Trophoblast cell (in vitro differentiated cells and primary cell): ENCODE data around the gene BMS1.

Source experiments
- DNase-seq, 2 donors: peaks; one replicate each; pipeline ENCODE4 v3.0.0-alpha.2; 2016
- H2AFZ ChIP-seq: 2 replicates; pipeline ENCODE4 v1.6.1; 2013; ENCODE audit warnings: low read length, moderate library complexity, mild to moderate bottlenecking; ENCODE audit not compliant: insufficient read depth, poor library complexity
- H2AK5ac ChIP-seq: 2 replicates; pipeline ENCODE4 v1.6.1; 2013; ENCODE audit warnings: mild to moderate bottlenecking, low read length
- H2BK120ac ChIP-seq: 2 replicates; pipeline ENCODE4 v1.6.1; 2013; ENCODE audit warnings: low read length, mild to moderate bottlenecking, moderate library complexity; ENCODE audit not compliant: insufficient read depth, poor library complexity
- H2BK12ac ChIP-seq: 2 replicates; pipeline ENCODE4 v1.6.1; 2013; ENCODE audit warnings: mild to moderate bottlenecking, low read length, moderate library complexity
- H2BK5ac ChIP-seq: 2 replicates; pipeline ENCODE4 v1.6.1; 2013; ENCODE audit warnings: low read length, low read depth, moderate library complexity, mild to moderate bottlenecking; ENCODE audit not compliant: poor library complexity
- H3K14ac ChIP-seq: 2 replicates; pipeline ENCODE4 v1.6.1; 2013; ENCODE audit warnings: mild to moderate bottlenecking, low read length
- H3K18ac ChIP-seq: 2 replicates; pipeline ENCODE4 v1.6.1; 2013; ENCODE audit warnings: mild to moderate bottlenecking, low read length
- H3K23ac ChIP-seq: 2 replicates; pipeline ENCODE4 v1.6.1; 2013; ENCODE audit warnings: low read length
- H3K27ac ChIP-seq: 2 replicates; pipeline ENCODE4 v1.5.1; 2013; ENCODE audit warnings: low read depth, mild to moderate bottlenecking, inconsistent platforms, low read length, moderate library complexity
- H3K27me3 ChIP-seq: 2 replicates; pipeline ENCODE4 v1.6.1; 2013; ENCODE audit warnings: inconsistent platforms, mild to moderate bottlenecking, low read length, moderate library complexity; ENCODE audit not compliant: insufficient read depth
- H3K36me3 ChIP-seq, 2 experiments: 1 replicate in 1 of 2; 2 replicates in 1 of 2; pipeline ENCODE4 v1.6.1; 2013; ENCODE audit warnings: low read length in 2 of 2, mild to moderate bottlenecking in 2 of 2, moderate library complexity in 1 of 2; ENCODE audit not compliant: insufficient read depth in 2 of 2, control insufficient read depth in 1 of 2
- H3K4ac ChIP-seq: 2 replicates; pipeline ENCODE4 v1.6.1; 2013; ENCODE audit warnings: low read depth, mild to moderate bottlenecking, low read length, moderate library complexity
- H3K4me1 ChIP-seq, 2 experiments: 1 replicate in 1 of 2; 2 replicates in 1 of 2; pipeline ENCODE4 v1.6.1; 2013; ENCODE audit warnings: low read length in 2 of 2, mild to moderate bottlenecking in 2 of 2, moderate library complexity in 1 of 2; ENCODE audit not compliant: insufficient read depth in 2 of 2, control insufficient read depth in 1 of 2
- H3K4me2 ChIP-seq: 2 replicates; pipeline ENCODE4 v1.6.1; 2013; ENCODE audit warnings: inconsistent platforms, mild to moderate bottlenecking, low read length, moderate library complexity
- H3K4me3 ChIP-seq: 2 replicates; pipeline ENCODE4 v1.5.1; 2013; ENCODE audit warnings: mild to moderate bottlenecking, low read depth, low read length, inconsistent platforms
- H3K79me1 ChIP-seq: one replicate; pipeline ENCODE4 v1.6.1; 2013; ENCODE audit warnings: low read length
- H3K79me2 ChIP-seq: 2 replicates; pipeline ENCODE4 v1.6.1; 2013; ENCODE audit warnings: low read length, mild to moderate bottlenecking; ENCODE audit not compliant: control insufficient read depth, insufficient read depth, poor library complexity
- H3K9ac ChIP-seq: 2 replicates; pipeline ENCODE4 v1.6.1; 2013; ENCODE audit warnings: mild to moderate bottlenecking, low read length
- H3K9me3 ChIP-seq: 2 replicates; pipeline ENCODE4 v1.6.1; 2013; ENCODE audit warnings: low read depth, mild to moderate bottlenecking, control low read depth, inconsistent platforms, low read length; ENCODE audit not compliant: insufficient read depth
- H4K12ac ChIP-seq: 2 replicates; pipeline ENCODE4 v1.6.1; 2013; ENCODE audit warnings: low read depth, mild to moderate bottlenecking, low read length, moderate library complexity
- H4K8ac ChIP-seq: 2 replicates; pipeline ENCODE4 v1.6.1; 2013; ENCODE audit warnings: low read depth, mild to moderate bottlenecking, low read length, moderate library complexity
- H4K91ac ChIP-seq: one replicate; pipeline ENCODE4 v1.6.1; 2013; ENCODE audit warnings: low read depth, mild to moderate bottlenecking, low read length, moderate library complexity
- WGBS: extraction: QIAGEN DNeasy Blood & Tissue Kit; methylation state at CpG from one replicate; pipeline ENCODE4 v1.1.7; 2013; ENCODE audit warnings: missing lambda C conversion rate; ENCODE audit not compliant: insufficient read length, insufficient coverage; ENCODE audit errors: extremely low coverage; 5-methylcytosine and 5-hydroxymethylcytosine counted together

BMS1 gene

DNA sequence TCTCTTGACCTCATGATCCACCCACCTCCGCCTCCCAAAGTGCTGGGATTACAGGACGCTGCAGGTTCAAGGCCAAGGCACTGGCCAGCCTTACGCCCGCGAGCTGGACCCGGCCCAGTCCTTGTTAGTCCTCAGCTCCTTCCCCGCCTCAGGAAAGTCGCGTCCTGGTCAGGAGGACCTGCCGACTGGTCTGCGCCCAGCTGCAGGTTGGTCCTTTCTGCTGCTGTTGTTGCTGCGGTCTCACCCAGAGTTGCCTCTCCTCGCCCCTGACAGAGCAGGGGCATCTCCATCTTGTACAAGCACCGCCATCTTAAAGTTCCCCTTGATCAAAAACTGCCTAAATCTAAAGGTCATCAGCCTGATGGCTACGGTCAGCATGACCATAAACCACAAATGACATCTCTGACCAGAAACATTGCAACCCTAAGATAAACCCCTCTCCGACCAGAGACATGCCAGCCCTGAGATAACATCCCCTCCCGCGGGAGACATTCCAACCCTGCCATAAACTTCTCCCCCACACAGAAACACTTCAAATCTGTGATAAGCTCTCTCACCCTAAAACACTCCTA is 13.9 kb upstream of the BMS1 start:
- H3K4me1 ChIP-seq, result no peaks in the 10 kb centered on the region
- H3K4ac ChIP-seq, result no peak overlapping the region
- H3K4me2 ChIP-seq, result no peak overlapping the region
- no peaks in the 10 kb centered on the region for H3K79me2 ChIP-seq
- no peak overlapping the region for H4K91ac ChIP-seq
- H2BK120ac ChIP-seq, result no peak overlapping the region
- no peak overlapping the region for H3K27ac ChIP-seq
- H3K79me1 ChIP-seq, result no peaks in the 10 kb centered on the region
- no peaks in the 10 kb centered on the region for H3K36me3 ChIP-seq
- no peak overlapping the region for H2BK5ac ChIP-seq
- no peak overlapping the region for H4K8ac ChIP-seq
- H3K18ac ChIP-seq, result no peak overlapping the region
- no peak overlapping the region for H3K9ac ChIP-seq
- H3K14ac ChIP-seq, result no peak overlapping the region
- WGBS, result no CpG with 5 or more reads among the region's 18 CpGs
- no peak overlapping the region for H4K12ac ChIP-seq
- H2AFZ ChIP-seq, result no peak overlapping the region
- H3K23ac ChIP-seq, result no peak overlapping the region
- no peak overlapping the region for H2AK5ac ChIP-seq
- no peak overlapping the region for H3K4me3 ChIP-seq
- DNase-seq, result no peak
- no peak overlapping the region for H2BK12ac ChIP-seq
- peaks cover 37% of the 10 kb centered on the region for H3K9me3 ChIP-seq
- no peaks in the 10 kb centered on the region for H3K27me3 ChIP-seq

DNA sequence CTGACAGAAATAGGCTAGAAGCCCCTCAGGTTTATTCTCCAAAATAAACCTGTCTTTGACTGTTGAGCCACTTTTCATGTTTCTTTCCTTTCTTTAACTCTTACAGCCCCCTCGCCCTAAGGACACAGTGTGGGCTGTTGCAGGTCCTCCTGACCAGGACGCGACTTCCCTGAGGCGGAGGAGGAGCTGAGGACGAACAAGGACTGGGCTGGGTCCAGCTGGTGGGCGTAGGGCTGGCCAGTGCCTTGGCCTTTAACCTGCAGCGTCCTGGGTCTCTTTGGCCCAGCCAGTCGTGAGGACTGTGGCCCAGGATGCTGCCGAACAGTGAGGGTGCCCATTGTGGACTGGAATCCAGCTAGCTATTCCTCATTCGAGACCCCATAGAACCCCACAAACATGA is 13.4 kb upstream of the BMS1 start:
- WGBS, result no CpG with 5 or more reads among the region's 10 CpGs
- Histone ChIP-seq H2AK5ac (no peak overlapping the region), H3K14ac (no peak overlapping the region), H3K4me3 (no peak overlapping the region), H3K4me2 (no peak overlapping the region), H4K8ac (no peak overlapping the region), H4K12ac (no peak overlapping the region), H3K36me3 (no peaks in the 10 kb centered on the region), H2BK5ac (no peak overlapping the region), H3K4ac (no peak overlapping the region), H3K79me2 (no peaks in the 10 kb centered on the region), H3K23ac (no peak overlapping the region), H3K18ac (no peak overlapping the region), H3K27me3 (no peaks in the 10 kb centered on the region), H2BK120ac (no peak overlapping the region), H3K27ac (no peak overlapping the region), H2AFZ (no peak overlapping the region), H3K4me1 (no peaks in the 10 kb centered on the region), H3K9me3 (peaks cover 37% of the 10 kb centered on the region), H4K91ac (no peak overlapping the region), H3K9ac (no peak overlapping the region), H2BK12ac (no peak overlapping the region), H3K79me1 (no peaks in the 10 kb centered on the region)
- no peak for DNase-seq

DNA sequence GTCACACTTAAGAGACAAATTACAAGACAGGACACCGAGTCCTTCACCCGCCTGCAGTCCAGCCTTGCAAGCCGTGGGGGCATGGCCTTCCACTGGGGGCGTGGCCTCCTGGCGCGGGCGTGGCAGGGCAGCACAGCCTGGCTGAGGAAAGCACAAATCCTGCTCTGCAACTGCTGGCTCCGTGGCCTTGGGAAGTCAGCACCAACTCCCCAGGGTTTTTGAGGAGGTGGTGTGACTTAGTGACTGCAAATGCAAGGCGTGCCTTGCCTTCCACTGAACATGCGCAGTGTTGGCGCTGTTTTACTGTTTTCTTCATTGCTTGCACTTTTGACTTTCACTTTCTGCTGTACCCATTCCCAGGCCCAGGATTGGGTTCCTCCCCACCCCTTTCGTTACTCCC is 12.9 kb upstream of the BMS1 start:
- no peak overlapping the region for H4K8ac ChIP-seq
- H3K27ac ChIP-seq, result no peak overlapping the region
- no peaks in the 10 kb centered on the region for H3K36me3 ChIP-seq

DNA sequence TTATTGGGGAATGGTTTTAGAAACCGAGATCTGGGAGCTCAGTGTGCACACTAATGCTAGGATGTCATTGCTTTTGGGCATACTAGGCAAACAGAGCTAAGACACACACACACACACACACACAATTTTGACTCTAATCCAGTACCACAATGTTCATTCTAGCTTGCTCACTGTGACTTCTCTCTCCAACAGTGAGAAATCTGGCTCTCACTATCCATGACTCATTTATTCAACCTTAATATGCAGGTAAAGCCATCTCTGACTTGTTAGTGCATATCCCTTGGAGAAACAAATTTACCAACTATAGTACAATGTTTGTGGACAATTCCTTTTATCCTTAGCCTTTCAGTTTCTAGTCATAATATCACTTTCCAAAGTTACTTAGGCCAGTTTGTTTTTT is 5.9 kb upstream of the BMS1 start:
- Histone ChIP-seq H3K9me3 (peaks cover 23% of the 10 kb centered on the region), H3K14ac (no peak overlapping the region), H3K4ac (no peak overlapping the region), H3K36me3 (no peaks in the 10 kb centered on the region), H3K27ac (no peak overlapping the region), H3K4me2 (no peak overlapping the region), H3K27me3 (no peaks in the 10 kb centered on the region), H4K8ac (no peak overlapping the region), H2BK12ac (no peak overlapping the region), H3K79me1 (no peaks in the 10 kb centered on the region), H3K23ac (no peak overlapping the region), H3K79me2 (no peaks in the 10 kb centered on the region), H4K12ac (no peak overlapping the region), H3K18ac (no peak overlapping the region), H3K4me1 (peaks cover 0 to under 1% of the 10 kb centered on the region in 2 experiments), H2BK120ac (no peak overlapping the region), H3K9ac (no peak overlapping the region), H2BK5ac (no peak overlapping the region), H3K4me3 (no peak overlapping the region), H2AFZ (no peak overlapping the region), H4K91ac (no peak overlapping the region), H2AK5ac (no peak overlapping the region)
- no peak for DNase-seq
- WGBS, result no CpG with 5 or more reads among the region's 1 CpG

More for the DNA sequence above, 12.9 kb upstream of the BMS1 start:
- Histone ChIP-seq H2AK5ac (no peak overlapping the region), H2BK120ac (no peak overlapping the region), H4K12ac (no peak overlapping the region), H3K4me1 (no peaks in the 10 kb centered on the region), H3K4me3 (no peak overlapping the region), H3K9me3 (peaks cover 37% of the 10 kb centered on the region), H2BK12ac (no peak overlapping the region), H3K27me3 (no peaks in the 10 kb centered on the region), H2BK5ac (no peak overlapping the region), H2AFZ (no peak overlapping the region), H3K14ac (no peak overlapping the region), H3K23ac (no peak overlapping the region), H4K91ac (no peak overlapping the region), H3K4me2 (no peak overlapping the region), H3K18ac (no peak overlapping the region), H3K79me1 (no peaks in the 10 kb centered on the region), H3K79me2 (no peaks in the 10 kb centered on the region), H3K4ac (no peak overlapping the region), H3K9ac (no peak overlapping the region)
- no CpG with 5 or more reads among the region's 12 CpGs for WGBS
- peak; percentile 55 to 71 for DNase-seq
